ENCODE measurements around the gene PTPRN2. TPM values are rescaled to one million over a fixed set of nuclear protein-coding genes. Genes with fewer than 3 reads are reported as not detected.

PTPRN2 gene
- total and polyA plus RNA-seq, 4 experiments from 2014 or later: 1.7 to 2.6 (median 1.9) TPM

GRCh38 chr7:158228986-158229385 lies 358.6 kb downstream of the PTPRN2 start:
- no peak overlapping the region for H3K27ac ChIP-seq (ENCODE audit: low read depth, low read length)
- Mint-ChIP-seq H3K4me3 (peak overlapping the region in 1 of 8 donors; percentile 2), H3K9me3 (peaks cover 9 to 38% (median 29%) of the 10 kb centered on the region in 8 donors), H3K4me1 (no peaks in the 10 kb centered on the region), H3K36me3 (no peaks in the 10 kb centered on the region), H3K27me3 (peaks cover 3 to 10% of the 10 kb centered on the region in 2 donors), H3K27ac (no peak overlapping the region)
- no peaks in the 10 kb centered on the region for H3K36me3 ChIP-seq (ENCODE audit: insufficient read depth, low read length)
- no peak for DNase-seq
- H3K27me3 ChIP-seq (ENCODE audit: insufficient read depth, low read length): no peaks in the 10 kb centered on the region
- CTCF ChIA-PET (ENCODE audit: partially characterized antibody): no interaction called here
- no peak overlapping the region for H3K4me3 ChIP-seq (ENCODE audit: low read length in 2 of 2)
- no peaks in the 10 kb centered on the region for H3K9me3 ChIP-seq (ENCODE audit: control insufficient read depth in 1 of 2, low read length in 2 of 2)
- POLR2A ChIA-PET (ENCODE audit: partially characterized antibody): no interaction called here
- intact Hi-C loops (cut with micrococcal nuclease): no loop called here
- H3K4me1 ChIP-seq (ENCODE audit: insufficient read depth, low read length): no peaks in the 10 kb centered on the region

GRCh38 chr7:158228131-158228530 lies 359.5 kb downstream of the PTPRN2 start:
- intact Hi-C loops (cut with micrococcal nuclease): no loop called here
- CTCF ChIA-PET (ENCODE audit: partially characterized antibody): no interaction called here
- Histone ChIP-seq H3K27me3 (ENCODE audit: insufficient read depth, low read length) (no peaks in the 10 kb centered on the region), H3K9me3 (ENCODE audit: control insufficient read depth in 1 of 2, low read length in 2 of 2) (no peaks in the 10 kb centered on the region), H3K4me1 (ENCODE audit: insufficient read depth, low read length) (no peaks in the 10 kb centered on the region), H3K4me3 (ENCODE audit: low read length in 2 of 2) (no peak overlapping the region), H3K27ac (ENCODE audit: low read depth, low read length) (no peak overlapping the region), H3K36me3 (ENCODE audit: insufficient read depth, low read length) (no peaks in the 10 kb centered on the region)
- Mint-ChIP-seq H3K4me3 (no peak overlapping the region), H3K4me1 (no peaks in the 10 kb centered on the region), H3K27me3 (peaks cover 3 to 10% of the 10 kb centered on the region in 2 donors), H3K9me3 (peaks cover 9 to 38% (median 27%) of the 10 kb centered on the region in 8 donors), H3K27ac (no peak overlapping the region), H3K36me3 (no peaks in the 10 kb centered on the region)
- POLR2A ChIA-PET (ENCODE audit: partially characterized antibody): no interaction called here
- DNase-seq: no peak

GRCh38 chr7:158227258-158227984 lies 360.2 kb downstream of the PTPRN2 start:
- Histone ChIP-seq H3K27ac (ENCODE audit: low read depth, low read length) (no peak overlapping the region), H3K4me1 (ENCODE audit: insufficient read depth, low read length) (no peaks in the 10 kb centered on the region), H3K4me3 (ENCODE audit: low read length in 2 of 2) (no peak overlapping the region), H3K36me3 (ENCODE audit: insufficient read depth, low read length) (no peaks in the 10 kb centered on the region), H3K27me3 (ENCODE audit: insufficient read depth, low read length) (no peaks in the 10 kb centered on the region), H3K9me3 (ENCODE audit: control insufficient read depth in 1 of 2, low read length in 2 of 2) (no peaks in the 10 kb centered on the region)
- intact Hi-C loops (cut with micrococcal nuclease): no loop called here
- Mint-ChIP-seq H3K4me1 (no peaks in the 10 kb centered on the region), H3K27me3 (peaks cover 3 to 10% of the 10 kb centered on the region in 2 donors), H3K27ac (no peak overlapping the region), H3K9me3 (peaks cover 9 to 38% (median 27%) of the 10 kb centered on the region in 8 donors), H3K4me3 (no peak overlapping the region), H3K36me3 (no peaks in the 10 kb centered on the region)
- DNase-seq: no peak
- ChIA-PET POLR2A (ENCODE audit: partially characterized antibody) (no interaction called here), CTCF (ENCODE audit: partially characterized antibody) (no interaction called here)

- POLR2A ChIA-PET (ENCODE audit: partially characterized antibody): no interaction called here
Observed at GRCh38 chr7:158216198-158216597, 371.4 kb downstream of the PTPRN2 start.

GRCh38 chr7:158209435-158209834 lies 378.2 kb downstream of the PTPRN2 start:
- Mint-ChIP-seq H3K4me3 (no peak overlapping the region), H3K36me3 (peaks cover 0 to 3% of the 10 kb centered on the region in 2 donors), H3K4me1 (no peaks in the 10 kb centered on the region), H3K27me3 (peaks cover 2 to 3% of the 10 kb centered on the region in 2 donors), H3K9me3 (peaks cover 3 to 20% (median 11%) of the 10 kb centered on the region in 8 donors), H3K27ac (no peak overlapping the region)
- no peaks in the 10 kb centered on the region for H3K4me1 ChIP-seq (ENCODE audit: insufficient read depth, low read length)
- no peaks in the 10 kb centered on the region for H3K9me3 ChIP-seq (ENCODE audit: control insufficient read depth in 1 of 2, low read length in 2 of 2)
- H3K36me3 ChIP-seq (ENCODE audit: insufficient read depth, low read length): no peaks in the 10 kb centered on the region
- no peak for DNase-seq
- POLR2A ChIA-PET (ENCODE audit: partially characterized antibody): no interaction called here
- no peak overlapping the region for H3K4me3 ChIP-seq (ENCODE audit: low read length in 2 of 2)
- no peaks in the 10 kb centered on the region for H3K27me3 ChIP-seq (ENCODE audit: insufficient read depth, low read length)
- intact Hi-C loops (cut with micrococcal nuclease): no loop called here
- H3K27ac ChIP-seq (ENCODE audit: low read depth, low read length): no peak overlapping the region
- CTCF ChIA-PET (ENCODE audit: partially characterized antibody): no interaction called here

More at GRCh38 chr7:158216198-158216597, 371.4 kb downstream of the PTPRN2 start:
- Histone ChIP-seq H3K4me3 (ENCODE audit: low read length in 2 of 2) (no peak overlapping the region), H3K27ac (ENCODE audit: low read depth, low read length) (no peak overlapping the region), H3K9me3 (ENCODE audit: control insufficient read depth in 1 of 2, low read length in 2 of 2) (no peaks in the 10 kb centered on the region), H3K27me3 (ENCODE audit: insufficient read depth, low read length) (no peaks in the 10 kb centered on the region), H3K4me1 (ENCODE audit: insufficient read depth, low read length) (no peaks in the 10 kb centered on the region), H3K36me3 (ENCODE audit: insufficient read depth, low read length) (no peaks in the 10 kb centered on the region)
- intact Hi-C loops (cut with micrococcal nuclease): no loop called here
- peaks cover 2% of the 10 kb centered on the region in 2 donors for H3K27me3 Mint-ChIP-seq
- CTCF ChIA-PET (ENCODE audit: partially characterized antibody): no interaction called here
- H3K9me3 Mint-ChIP-seq: peaks cover 0 to 44% (median 18%) of the 10 kb centered on the region in 8 donors
- no peak overlapping the region for H3K27ac Mint-ChIP-seq
- H3K4me1 Mint-ChIP-seq: no peaks in the 10 kb centered on the region
- no peak for DNase-seq
- no peak overlapping the region for H3K4me3 Mint-ChIP-seq
- H3K36me3 Mint-ChIP-seq: no peaks in the 10 kb centered on the region

GRCh38 chr7:158206341-158206740 lies 381.3 kb downstream of the PTPRN2 start:
- Mint-ChIP-seq H3K27ac (no peak overlapping the region), H3K9me3 (peaks cover 3 to 16% (median 10%) of the 10 kb centered on the region in 8 donors), H3K36me3 (peaks cover 0 to 3% of the 10 kb centered on the region in 2 donors), H3K4me1 (no peaks in the 10 kb centered on the region), H3K27me3 (peaks cover 5 to 12% of the 10 kb centered on the region in 2 donors), H3K4me3 (no peak overlapping the region)
- ChIA-PET POLR2A (ENCODE audit: partially characterized antibody) (no interaction called here), CTCF (ENCODE audit: partially characterized antibody) (no interaction called here)
- H3K9me3 ChIP-seq (ENCODE audit: control insufficient read depth in 1 of 2, low read length in 2 of 2): no peaks in the 10 kb centered on the region
- no peaks in the 10 kb centered on the region for H3K27me3 ChIP-seq (ENCODE audit: insufficient read depth, low read length)
- H3K4me3 ChIP-seq (ENCODE audit: low read length in 2 of 2): no peak overlapping the region
- no peaks in the 10 kb centered on the region for H3K4me1 ChIP-seq (ENCODE audit: insufficient read depth, low read length)
- intact Hi-C loops (cut with micrococcal nuclease): no loop called here
- H3K27ac ChIP-seq (ENCODE audit: low read depth, low read length): no peak overlapping the region
- DNase-seq: no peak
- H3K36me3 ChIP-seq (ENCODE audit: insufficient read depth, low read length): no peaks in the 10 kb centered on the region

- Histone ChIP-seq H3K9me3 (ENCODE audit: control insufficient read depth in 1 of 2, low read length in 2 of 2) (no peaks in the 10 kb centered on the region), H3K27ac (ENCODE audit: low read depth, low read length) (no peak overlapping the region), H3K4me3 (ENCODE audit: low read length in 2 of 2) (no peak overlapping the region), H3K36me3 (ENCODE audit: insufficient read depth, low read length) (no peaks in the 10 kb centered on the region), H3K4me1 (ENCODE audit: insufficient read depth, low read length) (no peaks in the 10 kb centered on the region), H3K27me3 (ENCODE audit: insufficient read depth, low read length) (no peaks in the 10 kb centered on the region)
- peaks cover 9 to 12% of the 10 kb centered on the region in 2 donors for H3K27me3 Mint-ChIP-seq
- peaks cover 0 to 12% (median 7%) of the 10 kb centered on the region in 8 donors for H3K9me3 Mint-ChIP-seq
- ChIA-PET POLR2A (ENCODE audit: partially characterized antibody) (no interaction called here), CTCF (ENCODE audit: partially characterized antibody) (no interaction called here)
- intact Hi-C loops (cut with micrococcal nuclease): no loop called here
- no peak for DNase-seq
- H3K27ac Mint-ChIP-seq: no peak overlapping the region
- peaks cover 0 to 3% of the 10 kb centered on the region in 2 donors for H3K36me3 Mint-ChIP-seq
- H3K4me3 Mint-ChIP-seq: no peak overlapping the region
- no peaks in the 10 kb centered on the region for H3K4me1 Mint-ChIP-seq
Observed at GRCh38 chr7:158204453-158204852, 383.2 kb downstream of the PTPRN2 start.

All from CD4-positive, alpha-beta memory T cell (primary cell).